Inflammatory macrophage treated with lipopolysaccharide for 4 hours (primary cell): ENCODE data around the gene IGLL5.
"Not testable (repeated sequence)": the region's sequence is repeated elsewhere in the genome, so short reads cannot be mapped to it uniquely, and the experiment has no call there.

Experiments used
- DNase-seq: peaks from one replicate; pipeline ENCODE4 v3.0.0-alpha.2; 2020

Gene IGLL5

DNA sequence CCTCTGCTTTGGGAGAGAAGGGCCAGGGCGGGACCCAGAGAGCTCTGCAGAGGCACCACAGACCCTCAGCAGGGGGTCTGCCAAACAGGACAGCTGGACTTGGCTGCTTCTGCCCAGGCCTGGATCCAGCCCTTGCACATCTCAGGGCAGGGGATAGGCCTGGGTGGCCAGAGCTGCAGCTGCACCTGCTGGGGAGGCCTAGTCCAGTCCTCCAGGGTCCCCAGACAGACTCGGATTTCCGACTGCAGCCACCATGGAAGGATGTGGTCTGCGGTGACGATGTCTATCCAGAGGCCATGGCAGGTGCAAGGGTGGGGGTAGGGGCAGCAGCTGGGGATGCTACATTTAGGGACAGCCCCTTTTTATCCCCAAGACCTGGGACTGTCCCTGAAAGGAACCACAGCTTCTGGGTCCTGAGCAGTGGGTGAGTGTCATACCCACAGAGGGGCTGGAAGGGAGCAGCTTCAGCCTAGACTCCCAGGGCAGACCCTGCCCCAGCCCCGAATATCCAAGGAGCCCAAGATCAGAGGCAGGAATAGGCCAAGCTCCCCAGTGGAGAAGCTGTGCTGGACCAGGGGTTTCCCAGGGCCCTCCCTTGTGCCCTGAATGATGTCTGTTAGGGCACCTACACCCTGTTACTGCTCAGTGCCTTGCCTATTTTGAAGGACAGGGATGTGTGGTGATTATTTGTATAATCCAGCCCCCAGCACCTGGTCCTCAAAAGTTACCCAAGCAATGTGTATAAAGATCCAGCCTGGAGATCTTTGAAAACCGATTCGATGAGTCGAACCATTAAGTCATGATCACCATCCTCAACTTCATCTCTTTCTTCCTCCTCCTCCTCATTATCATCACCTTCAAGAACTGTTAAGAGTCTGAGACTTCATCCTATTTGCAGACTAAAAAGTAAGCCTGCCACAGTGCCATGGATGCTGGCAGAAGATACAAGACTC, 2.5 kb upstream of the IGLL5 start:
- no peak for DNase-seq

DNA sequence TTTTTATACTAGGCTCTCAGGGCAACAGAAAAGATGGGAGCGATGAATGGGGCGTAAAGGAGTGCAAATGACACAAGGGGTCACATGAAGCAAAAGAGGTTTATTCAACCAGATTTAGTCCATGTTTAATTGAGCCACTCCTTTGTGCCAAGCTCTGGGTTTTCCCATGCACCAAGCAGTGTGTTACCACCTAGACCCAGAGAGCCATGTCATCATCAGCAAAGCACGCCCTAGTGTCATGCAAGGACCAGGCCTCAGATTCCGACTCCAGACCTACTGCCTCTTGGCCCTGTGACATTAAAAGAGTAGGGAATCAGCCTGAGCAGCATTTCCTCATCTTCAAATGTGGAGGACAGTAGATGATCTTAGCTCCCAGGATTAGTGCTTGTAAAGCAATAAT, 1.1 kb upstream of the IGLL5 start:
- DNase-seq: no peak

DNA sequence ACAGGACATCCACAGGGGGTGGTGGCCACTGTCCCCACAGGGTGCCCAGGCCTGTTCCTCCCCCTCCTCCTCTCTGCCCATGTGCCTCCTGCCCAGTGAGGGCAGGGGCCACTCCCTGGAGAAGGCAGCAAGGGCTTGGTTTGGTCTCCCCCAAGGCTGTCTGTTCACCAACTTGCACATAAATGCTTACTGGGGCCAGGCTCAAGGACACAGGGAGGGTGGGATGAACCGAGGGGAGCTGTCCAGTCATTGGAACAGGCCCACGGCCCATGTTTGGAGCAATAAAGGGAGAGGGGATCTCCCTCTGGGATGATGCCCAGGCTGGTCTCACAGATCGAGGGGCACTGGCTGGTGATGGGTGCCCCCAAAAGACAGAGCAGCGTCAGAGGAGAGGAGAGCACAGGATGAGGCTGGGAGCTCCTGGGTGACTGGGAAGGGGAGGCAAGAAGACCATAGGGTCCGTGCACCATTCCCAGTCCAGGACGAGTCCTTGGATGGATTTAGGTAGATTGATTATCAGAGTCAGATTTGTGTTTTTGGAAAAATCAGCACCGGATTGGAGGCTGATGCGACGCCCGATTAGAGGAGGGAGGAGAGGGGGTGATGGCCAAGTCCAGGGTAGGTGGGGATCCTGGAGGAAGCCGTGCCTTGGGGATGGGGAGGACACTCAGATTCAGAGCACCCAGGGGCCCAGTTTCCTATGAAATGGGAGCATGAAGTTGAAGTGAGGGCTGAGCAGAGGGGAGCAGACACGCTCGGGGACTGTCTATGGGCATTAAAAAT, 1.1 kb downstream of the IGLL5 start:
- no peak for DNase-seq

DNA sequence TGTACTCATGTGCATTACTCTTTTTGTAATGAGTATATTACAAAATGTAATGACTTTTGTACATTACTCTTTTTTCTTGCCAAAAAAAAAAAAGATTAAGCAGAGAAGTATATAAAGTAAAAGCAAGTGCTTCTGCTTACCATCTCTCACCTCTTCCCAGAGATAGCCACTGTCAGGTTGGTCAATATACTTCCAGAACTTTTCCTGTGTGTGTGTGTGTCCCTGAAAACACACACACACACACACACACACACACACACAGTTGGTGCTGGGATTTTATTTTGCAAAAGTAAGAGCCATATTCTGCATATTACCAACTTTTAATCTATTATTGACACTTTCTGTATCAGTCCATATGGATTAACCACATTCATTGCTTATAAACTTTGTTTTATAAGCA, 2.5 kb downstream of the IGLL5 start:
- no peak for DNase-seq

DNA sequence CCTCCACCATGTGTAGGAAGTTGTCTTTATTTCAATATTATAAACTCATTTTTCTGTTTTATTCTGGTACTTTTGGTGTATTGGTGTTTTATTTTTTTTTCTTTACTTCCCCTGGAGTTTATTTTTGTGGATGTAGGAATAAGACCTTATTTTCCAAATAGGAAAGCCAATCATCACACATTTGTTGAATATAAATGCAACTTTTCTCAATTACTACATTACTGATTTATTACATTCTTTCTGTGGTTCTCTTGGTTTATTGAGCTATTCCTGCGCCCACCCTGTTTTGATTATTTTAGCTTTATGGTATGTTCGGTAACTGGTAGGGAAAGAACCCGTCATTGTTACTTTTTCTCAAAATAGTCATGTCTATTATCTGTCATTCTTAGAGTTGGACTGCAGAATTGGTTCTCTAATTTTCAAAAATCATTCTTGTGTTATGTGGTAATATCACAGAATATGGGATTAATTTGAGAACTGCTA, 3.6 kb downstream of the IGLL5 start:
- DNase-seq: no peak

DNA sequence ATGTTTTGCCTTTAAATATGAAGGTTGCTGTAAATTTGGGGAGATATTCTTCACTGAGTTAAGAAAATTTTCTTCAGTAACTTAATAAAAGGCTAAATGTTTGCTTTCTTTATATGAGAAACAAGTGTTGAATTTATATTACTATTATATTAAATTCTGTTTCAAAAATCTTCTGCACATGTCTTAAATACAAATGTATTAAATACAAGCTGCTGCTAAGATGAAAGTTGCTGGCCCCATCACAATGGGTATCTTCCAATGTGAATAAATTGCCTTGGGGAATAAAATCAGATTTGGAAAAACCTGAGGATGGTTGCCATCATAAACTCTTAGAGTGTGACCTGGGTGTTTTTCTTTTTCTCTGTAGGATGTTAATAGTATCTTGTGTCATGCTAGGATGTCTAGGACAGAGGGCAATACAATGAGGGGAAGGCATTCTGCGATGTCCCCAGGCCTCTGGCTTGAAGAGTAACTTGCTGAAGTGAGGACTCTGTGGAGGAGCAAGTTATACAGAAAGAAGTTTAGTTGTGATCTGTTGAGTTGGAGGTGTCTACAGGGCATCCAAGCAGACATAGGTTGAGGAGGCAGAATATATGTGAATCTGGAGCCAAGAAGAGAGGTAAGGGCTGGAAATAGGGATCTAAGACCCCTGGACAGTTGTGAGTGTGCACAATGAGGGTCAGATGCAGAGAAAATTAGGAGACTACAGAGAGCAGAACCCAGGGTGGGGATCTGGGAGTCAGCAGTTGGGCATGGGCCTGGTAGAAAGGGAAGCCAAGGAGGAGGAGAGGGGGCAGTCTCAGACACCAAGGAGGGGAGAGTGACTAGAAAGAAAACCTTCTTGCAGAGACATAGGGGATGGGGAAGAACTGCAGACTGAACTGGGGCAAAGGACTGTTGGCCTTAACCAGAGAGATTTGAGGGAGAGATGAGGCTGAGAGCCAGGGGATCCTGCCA, 4.8 kb downstream of the IGLL5 start:
- no peak for DNase-seq

DNA sequence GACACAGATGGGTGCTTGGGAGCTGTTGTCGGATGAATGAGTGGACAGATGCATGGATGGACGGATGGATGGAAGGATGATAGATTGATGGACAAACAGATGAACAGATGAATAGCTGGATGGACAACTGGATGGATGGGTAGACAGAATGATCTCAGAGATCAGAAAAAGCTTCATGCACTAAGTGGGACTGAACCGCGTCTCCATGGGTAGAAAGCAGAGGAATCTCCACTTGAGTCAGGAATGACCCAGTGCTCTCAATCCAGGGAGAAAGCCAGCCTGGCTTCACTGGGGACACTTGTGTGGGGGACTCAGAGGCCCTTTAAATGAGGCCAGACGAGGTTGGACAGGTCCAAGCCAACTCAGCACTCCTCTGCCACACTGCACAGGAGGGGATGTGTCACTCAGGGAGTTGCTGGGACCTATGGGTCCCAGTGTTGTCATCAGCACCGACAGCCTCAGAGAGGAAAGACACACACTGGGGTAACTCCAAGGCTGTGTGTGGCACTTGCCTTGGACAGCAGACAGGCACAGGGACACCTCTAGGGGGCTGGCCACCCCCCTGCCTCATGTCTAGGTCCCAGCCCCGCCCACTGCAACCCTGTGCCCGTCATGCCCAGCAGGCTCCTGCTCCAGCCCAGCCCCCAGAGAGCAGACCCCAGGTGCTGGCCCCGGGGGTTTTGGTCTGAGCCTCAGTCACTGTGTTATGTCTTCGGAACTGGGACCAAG, 5.6 kb downstream of the IGLL5 start:
- DNase-seq: no peak

DNA sequence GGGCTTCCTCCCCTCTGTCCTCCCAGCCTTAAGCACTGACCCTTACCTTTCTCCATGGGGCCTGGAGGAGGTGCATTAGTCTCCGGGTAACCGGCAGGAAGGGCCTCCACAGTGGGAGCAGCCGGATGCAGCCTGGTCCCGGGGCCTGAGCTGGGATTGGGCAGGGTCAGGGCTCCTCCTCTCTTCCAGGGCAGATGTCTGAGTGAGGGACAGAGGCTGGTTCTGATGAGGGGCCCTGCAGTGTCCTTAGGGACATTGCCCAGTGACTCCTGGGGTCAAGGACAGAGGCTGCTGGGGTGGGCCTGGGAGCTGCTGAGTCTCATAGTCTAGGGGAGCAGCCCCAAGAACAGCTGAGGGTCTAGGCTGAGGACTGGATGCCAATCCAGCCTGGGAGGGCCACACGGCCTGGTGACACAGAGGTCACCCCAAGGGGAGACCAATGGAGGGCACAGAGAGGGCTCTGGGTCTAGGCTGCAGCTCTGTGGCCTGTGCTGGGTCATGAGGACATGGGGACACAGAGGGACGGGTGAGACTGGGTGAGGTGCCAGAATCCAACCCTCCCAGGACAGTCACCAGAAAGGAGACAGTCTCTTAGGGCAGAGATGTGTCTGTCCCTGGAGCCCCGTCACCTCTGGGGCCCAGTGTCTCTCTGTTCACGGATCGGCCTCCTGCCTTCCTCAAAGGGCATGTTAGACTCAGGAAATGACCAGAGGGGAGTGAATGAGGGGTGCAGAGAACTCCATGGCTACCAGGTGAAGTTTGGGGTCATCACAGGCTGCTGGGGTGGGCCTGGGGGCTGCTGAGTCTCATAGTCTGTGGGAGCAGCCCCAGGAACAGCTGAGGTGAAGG, 6.5 kb downstream of the IGLL5 start:
- no peak for DNase-seq

DNA sequence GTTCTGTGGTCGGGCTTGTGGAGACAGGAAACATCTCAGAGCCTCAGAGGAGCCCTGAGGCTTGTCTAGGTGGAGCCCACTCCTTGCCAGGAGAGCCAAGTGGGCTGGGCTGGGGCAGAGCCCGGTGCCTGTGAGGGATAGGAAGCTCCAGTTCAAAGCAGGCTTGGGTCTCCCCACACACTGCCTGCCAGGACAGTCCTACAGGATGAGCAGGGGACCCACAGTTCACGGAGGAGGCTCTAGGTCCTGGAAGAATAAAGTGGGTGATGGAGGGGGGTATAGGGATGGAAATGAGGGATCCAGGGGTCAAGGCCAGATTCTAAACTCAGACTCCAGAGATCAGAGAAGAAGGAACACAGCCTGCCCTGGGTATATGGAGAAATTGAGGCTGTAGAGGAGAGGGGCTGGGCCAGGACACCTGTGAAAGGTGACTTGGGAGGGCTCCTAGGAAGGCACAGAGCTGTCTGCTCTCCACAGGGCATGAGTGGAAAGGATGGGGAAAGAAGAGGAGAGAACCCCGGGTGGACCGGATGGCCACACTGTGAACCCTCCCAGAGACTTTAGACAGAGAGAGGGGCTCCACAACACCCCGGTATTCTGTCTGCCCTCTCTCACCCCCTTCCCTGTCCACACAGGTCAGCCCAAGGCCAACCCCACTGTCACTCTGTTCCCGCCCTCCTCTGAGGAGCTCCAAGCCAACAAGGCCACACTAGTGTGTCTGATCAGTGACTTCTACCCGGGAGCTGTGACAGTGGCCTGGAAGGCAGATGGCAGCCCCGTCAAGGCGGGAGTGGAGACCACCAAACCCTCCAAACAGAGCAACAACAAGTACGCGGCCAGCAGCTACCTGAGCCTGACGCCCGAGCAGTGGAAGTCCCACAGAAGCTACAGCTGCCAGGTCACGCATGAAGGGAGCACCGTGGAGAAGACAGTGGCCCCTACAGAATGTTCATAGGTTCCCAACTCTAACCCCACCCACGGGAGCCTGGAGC, 7.4 kb downstream of the IGLL5 start:
- DNase-seq: no peak

DNA sequence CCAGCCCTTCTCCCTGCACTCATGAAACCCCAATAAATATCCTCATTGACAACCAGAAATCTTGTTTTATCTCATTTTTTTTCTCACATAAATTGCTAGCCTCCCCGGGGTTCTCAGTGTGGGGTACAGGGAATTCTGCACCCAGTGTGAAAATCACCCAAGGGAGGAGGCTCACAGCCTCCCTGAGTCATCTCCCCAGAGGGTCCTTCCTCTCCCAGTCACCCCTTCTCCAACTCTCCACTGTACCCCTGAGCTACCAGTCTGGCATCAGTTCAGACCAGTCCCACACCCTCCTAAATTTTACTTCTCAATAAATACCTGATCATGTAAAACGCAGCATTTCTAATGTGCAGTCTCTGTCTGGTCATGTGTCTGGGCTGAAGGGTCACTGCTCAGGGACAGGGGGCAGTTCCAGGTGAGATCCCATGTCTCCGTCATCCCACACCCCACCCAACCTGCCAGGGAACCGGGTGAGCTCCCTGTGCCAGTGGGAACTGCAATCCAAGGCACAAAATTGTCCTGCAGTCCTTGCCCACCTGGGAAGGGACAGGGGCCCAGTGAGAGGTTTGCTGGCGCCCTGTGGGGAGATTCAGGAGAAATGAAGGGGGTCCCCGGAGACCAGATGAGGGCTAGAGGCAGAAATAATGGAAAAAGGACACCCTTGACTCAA, 8.3 kb downstream of the IGLL5 start:
- DNase-seq: no peak

DNA sequence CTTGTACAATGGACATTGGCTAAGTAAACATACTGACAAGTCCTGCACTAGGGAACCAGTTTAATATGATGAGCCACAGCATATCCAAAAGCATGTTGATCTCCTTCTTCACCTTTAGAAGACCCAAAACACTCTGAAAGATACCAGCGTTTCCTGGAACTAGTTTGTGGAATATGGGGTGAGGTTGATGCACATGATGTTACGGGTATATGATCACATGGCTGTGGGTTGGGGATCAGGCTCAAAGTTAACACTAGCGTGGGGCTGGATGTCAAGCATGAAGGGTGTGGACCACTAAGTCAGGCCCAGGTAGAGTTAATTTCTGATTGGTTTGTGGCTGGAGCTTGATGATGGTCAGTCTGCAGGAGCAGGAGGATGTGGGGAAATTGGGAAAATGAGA, 9.0 kb downstream of the IGLL5 start:
- DNase-seq: no peak

DNA sequence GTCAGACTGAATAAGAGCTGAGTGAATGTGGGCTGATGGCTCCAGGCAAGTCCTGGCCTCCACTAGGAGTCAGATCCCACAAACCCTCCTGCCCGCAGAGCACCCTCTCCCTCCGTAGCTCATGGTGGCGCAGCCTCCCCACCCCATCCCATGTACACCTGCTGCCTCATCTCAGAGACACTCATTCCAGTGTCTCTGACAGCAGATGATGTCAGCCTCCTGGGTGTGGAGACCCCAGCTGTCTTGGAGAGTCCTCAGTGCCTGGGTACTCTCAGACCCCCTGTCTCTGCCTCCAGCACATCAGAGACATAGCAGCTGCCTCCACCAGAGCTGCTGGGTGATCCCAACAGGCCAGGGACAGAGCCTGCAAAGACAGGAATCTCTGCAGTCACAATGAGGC, 9.5 kb downstream of the IGLL5 start:
- no peak for DNase-seq

DNA sequence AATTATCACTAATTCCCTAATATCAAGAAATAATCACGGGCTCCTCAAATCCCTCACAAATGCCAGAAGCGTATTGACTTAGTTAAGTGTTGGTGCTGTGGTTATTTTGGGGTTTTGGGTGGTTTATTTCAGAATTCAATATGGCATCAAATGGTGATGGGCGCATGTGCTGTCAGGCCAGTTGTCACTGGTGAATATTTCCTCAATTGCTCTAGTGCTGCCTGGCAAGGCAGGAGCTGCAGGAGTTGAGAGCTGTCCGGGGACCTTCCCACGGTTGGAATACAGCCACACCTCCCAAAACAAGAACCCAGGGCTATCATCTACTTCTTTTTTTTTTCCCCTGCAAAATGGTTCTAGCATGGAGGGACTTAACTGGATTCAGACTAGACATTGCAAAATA, 10.3 kb downstream of the IGLL5 start:
- DNase-seq: no peak

DNA sequence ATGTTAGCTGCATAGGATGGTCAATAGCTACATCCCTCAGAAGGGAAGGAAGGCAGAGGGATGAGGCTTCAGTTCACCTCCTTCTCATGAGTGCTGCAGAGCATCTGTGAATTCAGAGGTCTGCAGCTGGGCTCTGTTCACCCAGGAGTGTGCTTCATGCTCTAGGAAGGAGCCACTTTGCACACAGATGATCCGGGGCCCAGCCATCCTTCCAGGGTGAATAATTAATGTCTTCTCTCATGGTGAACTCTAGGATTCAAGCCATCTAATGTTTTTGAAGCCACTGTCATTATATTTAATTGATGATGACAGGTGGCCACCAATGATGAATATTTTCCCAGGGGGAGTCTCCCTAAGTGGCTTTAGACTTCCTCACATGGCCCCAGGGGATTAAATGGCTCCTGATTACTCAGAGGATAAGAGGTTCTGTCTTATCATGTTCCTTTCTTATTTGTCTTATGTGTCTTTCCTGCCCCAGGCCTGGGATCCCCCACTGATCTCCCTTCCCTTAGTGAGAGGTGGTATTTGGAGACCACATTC, 10.9 kb downstream of the IGLL5 start:
- DNase-seq: not testable (repeated sequence)

DNA sequence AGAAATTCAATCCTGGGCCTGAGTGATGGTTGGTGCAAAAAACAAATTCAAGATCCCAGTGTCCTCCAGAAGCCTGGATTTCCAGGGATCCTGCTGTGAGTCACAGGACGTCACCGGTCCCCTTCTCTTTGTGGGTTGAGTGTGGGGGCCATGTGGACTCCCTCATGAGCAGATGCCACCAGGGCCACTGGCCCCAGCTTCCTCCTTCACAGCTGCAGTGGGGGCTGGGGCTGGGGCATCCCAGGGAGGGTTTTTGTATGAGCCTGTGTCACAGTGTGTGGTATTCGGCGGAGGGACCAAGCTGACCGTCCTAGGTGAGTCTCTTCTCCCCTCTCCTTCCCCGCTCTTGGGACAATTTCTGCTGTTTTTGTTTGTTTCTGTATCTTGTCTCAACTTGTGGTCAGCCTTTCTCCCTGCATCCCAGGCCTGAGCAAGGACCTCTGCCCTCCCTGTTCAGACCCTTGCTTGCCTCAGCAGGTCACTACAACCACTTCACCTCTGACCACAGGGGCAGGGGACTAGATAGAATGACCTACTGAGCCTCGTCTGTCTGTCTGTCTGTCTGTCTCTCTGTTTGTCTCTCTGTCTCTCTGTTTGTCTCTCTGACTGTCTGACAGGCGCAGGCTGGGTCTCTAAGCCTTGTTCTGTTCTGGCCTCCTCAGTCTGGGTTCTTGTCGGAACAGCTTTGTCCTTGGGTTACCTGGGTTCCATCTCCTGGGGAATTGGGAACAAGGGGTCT, 11.9 kb downstream of the IGLL5 start:
- DNase-seq: not testable (repeated sequence)

DNA sequence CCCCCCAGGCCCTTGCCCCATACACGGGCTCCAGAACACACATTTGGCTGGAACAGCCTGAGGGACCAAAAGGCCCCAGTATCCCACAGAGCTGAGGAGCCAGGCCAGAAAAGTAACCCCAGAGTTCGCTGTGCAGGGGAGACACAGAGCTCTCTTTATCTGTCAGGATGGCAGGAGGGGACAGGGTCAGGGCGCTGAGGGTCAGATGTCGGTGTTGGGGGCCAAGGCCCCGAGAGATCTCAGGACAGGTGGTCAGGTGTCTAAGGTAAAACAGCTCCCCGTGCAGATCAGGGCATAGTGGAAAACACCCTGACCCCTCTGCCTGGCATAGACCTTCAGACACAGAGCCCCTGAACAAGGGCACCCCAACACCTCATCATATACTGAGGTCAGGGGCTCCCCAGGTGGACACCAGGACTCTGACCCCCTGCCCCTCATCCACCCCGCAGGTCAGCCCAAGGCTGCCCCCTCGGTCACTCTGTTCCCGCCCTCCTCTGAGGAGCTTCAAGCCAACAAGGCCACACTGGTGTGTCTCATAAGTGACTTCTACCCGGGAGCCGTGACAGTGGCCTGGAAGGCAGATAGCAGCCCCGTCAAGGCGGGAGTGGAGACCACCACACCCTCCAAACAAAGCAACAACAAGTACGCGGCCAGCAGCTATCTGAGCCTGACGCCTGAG, 13.1 kb downstream of the IGLL5 start:
- DNase-seq: not testable (repeated sequence)

DNA sequence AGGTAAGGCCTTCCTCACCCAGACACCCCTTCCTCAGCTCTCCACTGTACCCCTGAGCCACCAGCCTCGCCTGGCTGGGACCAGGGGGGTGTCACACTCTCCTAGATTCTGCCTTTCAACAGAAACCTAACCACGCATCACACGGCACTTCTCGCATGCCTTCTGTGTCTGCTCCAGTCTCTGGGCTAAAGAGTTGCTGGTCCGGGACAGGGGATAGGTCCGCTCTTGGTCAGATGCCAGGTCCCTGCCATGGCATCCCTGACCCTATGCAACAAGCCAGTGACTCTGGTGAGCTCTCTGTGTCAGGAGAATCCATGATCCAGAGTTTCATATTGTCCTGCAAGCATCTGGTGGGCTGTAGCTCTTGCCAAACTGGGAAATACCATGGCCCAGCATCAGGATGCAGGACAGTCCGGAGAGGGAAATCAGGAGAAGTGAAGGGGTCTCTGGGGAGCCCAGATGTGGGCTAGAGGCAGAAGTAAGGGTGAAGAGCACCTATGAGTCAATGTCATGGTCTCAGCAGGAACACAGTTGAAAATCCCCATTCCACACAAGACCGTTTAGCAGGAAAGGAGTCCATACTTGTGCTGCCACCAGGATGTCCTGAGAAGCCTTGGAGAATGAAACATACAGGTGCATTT, 14.1 kb downstream of the IGLL5 start:
- no peak for DNase-seq
